ENCODE results near the gene RAB5IF.

DNA sequence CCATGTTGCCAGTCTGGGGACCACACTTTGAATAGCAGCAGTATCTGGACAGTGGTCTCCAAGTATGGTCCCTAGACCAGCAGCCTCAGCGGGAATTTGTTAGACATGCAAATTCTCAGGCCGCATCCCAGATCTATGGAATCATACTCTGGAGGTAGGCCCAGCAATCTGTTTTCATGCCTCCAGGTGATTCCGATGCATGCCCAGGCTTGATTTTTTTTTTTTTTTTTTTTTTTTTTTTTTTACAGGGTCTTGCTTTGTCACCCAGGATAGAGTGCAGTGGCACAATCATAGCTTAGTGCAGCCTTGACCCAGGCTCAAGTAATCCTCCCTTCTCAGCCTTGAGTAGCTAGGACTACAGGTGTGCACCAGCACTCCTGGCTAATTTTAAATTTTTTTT, 41.1 kb downstream of the RAB5IF start:
- no peak for TF ChIP-seq POLR2A (IDR thresholded peaks at IDR 0.05)
- TF ChIP-seq, protein P1, sequence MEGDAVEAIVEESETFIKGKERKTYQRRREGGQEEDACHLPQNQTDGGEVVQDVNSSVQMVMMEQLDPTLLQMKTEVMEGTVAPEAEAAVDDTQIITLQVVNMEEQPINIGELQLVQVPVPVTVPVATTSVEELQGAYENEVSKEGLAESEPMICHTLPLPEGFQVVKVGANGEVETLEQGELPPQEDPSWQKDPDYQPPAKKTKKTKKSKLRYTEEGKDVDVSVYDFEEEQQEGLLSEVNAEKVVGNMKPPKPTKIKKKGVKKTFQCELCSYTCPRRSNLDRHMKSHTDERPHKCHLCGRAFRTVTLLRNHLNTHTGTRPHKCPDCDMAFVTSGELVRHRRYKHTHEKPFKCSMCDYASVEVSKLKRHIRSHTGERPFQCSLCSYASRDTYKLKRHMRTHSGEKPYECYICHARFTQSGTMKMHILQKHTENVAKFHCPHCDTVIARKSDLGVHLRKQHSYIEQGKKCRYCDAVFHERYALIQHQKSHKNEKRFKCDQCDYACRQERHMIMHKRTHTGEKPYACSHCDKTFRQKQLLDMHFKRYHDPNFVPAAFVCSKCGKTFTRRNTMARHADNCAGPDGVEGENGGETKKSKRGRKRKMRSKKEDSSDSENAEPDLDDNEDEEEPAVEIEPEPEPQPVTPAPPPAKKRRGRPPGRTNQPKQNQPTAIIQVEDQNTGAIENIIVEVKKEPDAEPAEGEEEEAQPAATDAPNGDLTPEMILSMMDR (IDR thresholded peaks at IDR 0.05), result no peak
